HFFc6 (cell line): ENCODE data around the gene TBC1D1. TPM values are rescaled to one million over a fixed set of nuclear protein-coding genes. Genes with fewer than 3 reads are reported as not detected.

Experiments used
- DNase-seq: peaks from one replicate; pipeline ENCODE4 v3.0.0-alpha.2; 2018
- H3K27ac Mint-ChIP-seq: 2 replicates; pipeline ENCODE4 v1.8.0; 2020; ENCODE audit warnings: mild to moderate bottlenecking, mixed read lengths
- H3K27me3 Mint-ChIP-seq: 2 replicates; pipeline ENCODE4 v1.8.0; 2021; ENCODE audit warnings: mild to moderate bottlenecking, moderate library complexity, mixed read lengths; ENCODE audit not compliant: insufficient read depth
- H3K36me3 Mint-ChIP-seq: 2 replicates; pipeline ENCODE4 v1.8.0; 2021; ENCODE audit warnings: low read depth, mixed read lengths
- H3K4me1 Mint-ChIP-seq: 2 replicates; pipeline ENCODE4 v1.8.0; 2020; ENCODE audit warnings: low read depth, mixed read lengths
- H3K4me3 Mint-ChIP-seq: 2 replicates; pipeline ENCODE4 v1.8.0; 2020; ENCODE audit warnings: mild to moderate bottlenecking, moderate library complexity, mixed read lengths
- H3K9me3 Mint-ChIP-seq: 2 replicates; pipeline ENCODE4 v1.8.0; 2020; ENCODE audit warnings: mild to moderate bottlenecking, mixed read lengths
- total RNA-seq, 6 experiments: library from RNA; stranded (reverse); fragmentation: NEBNext Ultra II Directional; extraction: Animal tissue kit (Norgen Biotek cat#: 25700); gene quantifications; 2 replicates in 1 of 6; 3 replicates in 5 of 6; pipeline ENCODE4 v1.2.3, GENCODE V29; 2021
- TF ChIP-seq, protein P1 (sequence below): fragments of 200-600 bp; sonication (generic); IDR thresholded peaks from 2 replicates; pipeline ENCODE4 v1.5.0; 2021; ENCODE audit warnings: antibody characterized with exemption, mild to moderate bottlenecking

The TBC1D1 gene
- total RNA-seq, 6 experiments from 2014 or later: 78.5 to 126 (median 112) TPM

- Mint-ChIP-seq H3K27ac (no peak overlapping the region), H3K4me3 (no peak overlapping the region), H3K27me3 (no peaks in the 10 kb centered on the region), H3K9me3 (no peaks in the 10 kb centered on the region), H3K36me3 (peaks cover 14% of the 10 kb centered on the region; the same call in 1 of the 2 replicates), H3K4me1 (peaks cover 34% of the 10 kb centered on the region)
- TF ChIP-seq, protein P1, sequence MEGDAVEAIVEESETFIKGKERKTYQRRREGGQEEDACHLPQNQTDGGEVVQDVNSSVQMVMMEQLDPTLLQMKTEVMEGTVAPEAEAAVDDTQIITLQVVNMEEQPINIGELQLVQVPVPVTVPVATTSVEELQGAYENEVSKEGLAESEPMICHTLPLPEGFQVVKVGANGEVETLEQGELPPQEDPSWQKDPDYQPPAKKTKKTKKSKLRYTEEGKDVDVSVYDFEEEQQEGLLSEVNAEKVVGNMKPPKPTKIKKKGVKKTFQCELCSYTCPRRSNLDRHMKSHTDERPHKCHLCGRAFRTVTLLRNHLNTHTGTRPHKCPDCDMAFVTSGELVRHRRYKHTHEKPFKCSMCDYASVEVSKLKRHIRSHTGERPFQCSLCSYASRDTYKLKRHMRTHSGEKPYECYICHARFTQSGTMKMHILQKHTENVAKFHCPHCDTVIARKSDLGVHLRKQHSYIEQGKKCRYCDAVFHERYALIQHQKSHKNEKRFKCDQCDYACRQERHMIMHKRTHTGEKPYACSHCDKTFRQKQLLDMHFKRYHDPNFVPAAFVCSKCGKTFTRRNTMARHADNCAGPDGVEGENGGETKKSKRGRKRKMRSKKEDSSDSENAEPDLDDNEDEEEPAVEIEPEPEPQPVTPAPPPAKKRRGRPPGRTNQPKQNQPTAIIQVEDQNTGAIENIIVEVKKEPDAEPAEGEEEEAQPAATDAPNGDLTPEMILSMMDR: no peak
- no peak for DNase-seq
These were observed 146.7 kb downstream of the TBC1D1 start for GRCh38 chr4:38037612-38038011.

- Mint-ChIP-seq H3K27me3 (no peaks in the 10 kb centered on the region), H3K36me3 (peaks cover 23% of the 10 kb centered on the region), H3K4me1 (peaks cover 19% of the 10 kb centered on the region), H3K9me3 (no peaks in the 10 kb centered on the region), H3K27ac (no peak overlapping the region), H3K4me3 (no peak overlapping the region)
- TF ChIP-seq, protein P1: no peak
- DNase-seq: no peak
These were observed 149.7 kb downstream of the TBC1D1 start for GRCh38 chr4:38040619-38041018.

DNA sequence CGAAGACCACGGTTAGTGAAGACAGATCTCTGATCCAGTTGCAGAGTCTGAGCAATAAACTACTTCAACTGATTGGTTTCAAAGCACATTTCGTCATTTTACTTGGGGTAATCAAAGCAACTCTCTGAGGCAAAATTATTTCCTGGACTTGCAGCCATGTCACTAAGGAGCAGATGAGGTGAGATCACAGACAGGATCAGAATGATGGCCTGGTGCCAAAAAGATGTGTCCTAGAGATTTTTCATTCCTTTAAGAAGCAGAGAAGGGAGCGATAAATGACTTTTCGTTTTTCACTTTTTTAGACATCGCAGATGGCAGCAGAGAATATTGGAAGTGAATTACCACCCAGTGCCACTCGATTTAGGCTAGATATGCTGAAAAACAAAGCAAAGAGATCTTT is 153.2 kb downstream of the TBC1D1 start:
- Mint-ChIP-seq H3K36me3 (peaks cover 21% of the 10 kb centered on the region), H3K4me3 (no peak overlapping the region), H3K4me1 (no peaks in the 10 kb centered on the region), H3K27ac (no peak overlapping the region), H3K27me3 (no peaks in the 10 kb centered on the region), H3K9me3 (no peaks in the 10 kb centered on the region)
- TF ChIP-seq, protein P1: no peak
- DNase-seq: no peak

DNA sequence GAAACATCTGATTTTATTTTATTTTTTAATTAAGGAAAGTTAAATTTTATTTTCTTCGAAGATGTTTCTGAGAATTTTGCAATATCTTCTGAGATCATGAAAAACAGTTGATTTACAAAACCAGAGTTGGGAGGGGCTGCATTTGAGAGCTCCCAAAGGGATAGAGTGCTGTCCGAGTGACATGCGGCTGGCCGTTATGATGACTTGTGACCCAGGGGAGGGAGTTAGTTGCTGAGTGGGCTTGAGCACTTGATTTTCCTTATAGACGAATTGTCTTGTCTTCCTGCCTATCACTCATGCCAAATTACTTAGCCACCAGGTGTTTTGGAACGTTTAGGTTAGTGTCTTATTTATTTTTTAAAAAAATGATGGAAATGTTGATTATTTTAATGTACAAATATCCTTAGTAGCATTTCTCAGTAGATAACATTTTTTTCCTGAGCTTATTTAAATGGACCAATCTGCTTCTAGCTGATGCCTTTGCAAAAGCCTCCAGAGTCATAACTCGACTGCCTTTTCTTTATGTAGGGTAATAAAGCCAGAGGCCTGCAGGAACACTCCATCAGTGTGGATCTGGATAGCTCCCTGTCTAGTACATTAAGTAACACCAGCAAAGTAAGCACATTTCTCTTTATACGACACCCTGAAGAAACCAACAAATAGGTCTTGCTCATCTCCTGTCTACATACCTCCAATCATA is 154.6 kb downstream of the TBC1D1 start:
- Mint-ChIP-seq H3K36me3 (peaks cover 21% of the 10 kb centered on the region), H3K27ac (no peak overlapping the region), H3K4me1 (no peaks in the 10 kb centered on the region), H3K4me3 (no peak overlapping the region), H3K9me3 (no peaks in the 10 kb centered on the region), H3K27me3 (no peaks in the 10 kb centered on the region)
- no peak for DNase-seq
- TF ChIP-seq, protein P1: no peak

DNA sequence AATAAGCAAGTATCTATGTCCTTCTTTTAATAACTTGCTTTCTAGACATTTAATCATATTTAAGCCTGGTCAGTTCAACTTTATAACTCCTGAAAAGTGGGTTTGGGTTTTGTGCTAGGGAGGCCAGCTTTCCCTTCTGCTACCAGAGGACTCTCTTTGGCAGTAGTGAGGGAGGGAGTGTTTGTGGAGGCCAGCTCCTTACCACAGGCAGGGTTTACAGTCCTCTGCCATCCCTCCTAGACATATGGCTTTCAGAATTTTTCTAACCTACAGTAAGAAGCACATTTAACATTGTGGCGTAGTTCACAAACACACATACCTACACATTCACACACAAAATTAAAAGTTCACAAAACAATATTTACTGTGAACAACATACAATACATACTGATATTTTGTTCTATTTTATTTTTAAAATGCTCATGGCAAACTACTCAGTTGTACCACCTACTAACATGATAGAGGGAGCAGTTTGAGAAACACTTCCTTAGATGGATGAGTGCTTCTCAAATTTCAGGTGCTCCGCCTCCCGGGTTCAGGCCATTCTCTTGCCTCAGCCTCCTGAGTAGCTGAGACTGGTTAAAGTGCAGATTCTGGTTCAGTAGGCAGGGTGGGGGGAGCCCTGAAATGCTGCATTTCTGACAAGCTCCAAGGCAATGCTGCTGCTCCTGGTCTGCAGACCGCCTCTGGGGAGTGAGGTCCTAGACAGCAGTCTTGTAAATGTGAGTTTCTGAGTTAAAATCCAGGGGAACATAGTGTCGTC is 156.0 kb downstream of the TBC1D1 start:
- H3K27ac Mint-ChIP-seq: no peak overlapping the region
- peaks cover 12% of the 10 kb centered on the region for H3K36me3 Mint-ChIP-seq
- TF ChIP-seq, protein P1: peak; percentile 12; the same call in 1 of the 2 replicates
- DNase-seq: no peak
- no peak overlapping the region for H3K4me3 Mint-ChIP-seq
- no peaks in the 10 kb centered on the region for H3K27me3 Mint-ChIP-seq
- no peaks in the 10 kb centered on the region for H3K4me1 Mint-ChIP-seq
- H3K9me3 Mint-ChIP-seq: no peaks in the 10 kb centered on the region
